GM21723 (cell line): ENCODE data around the gene COA3.
"Not testable (repeated sequence)": the region's sequence is repeated elsewhere in the genome, so short reads cannot be mapped to it uniquely, and the experiment has no call there.

Experiments used
- ATAC-seq: cut with Tn5 transposase; IDR thresholded peaks from one replicate; pipeline ENCODE4 v1.9.1; 2021; ENCODE audit warnings: mild to moderate bottlenecking, moderate library complexity; ENCODE audit not compliant: unreplicated experiment

COA3 gene

DNA sequence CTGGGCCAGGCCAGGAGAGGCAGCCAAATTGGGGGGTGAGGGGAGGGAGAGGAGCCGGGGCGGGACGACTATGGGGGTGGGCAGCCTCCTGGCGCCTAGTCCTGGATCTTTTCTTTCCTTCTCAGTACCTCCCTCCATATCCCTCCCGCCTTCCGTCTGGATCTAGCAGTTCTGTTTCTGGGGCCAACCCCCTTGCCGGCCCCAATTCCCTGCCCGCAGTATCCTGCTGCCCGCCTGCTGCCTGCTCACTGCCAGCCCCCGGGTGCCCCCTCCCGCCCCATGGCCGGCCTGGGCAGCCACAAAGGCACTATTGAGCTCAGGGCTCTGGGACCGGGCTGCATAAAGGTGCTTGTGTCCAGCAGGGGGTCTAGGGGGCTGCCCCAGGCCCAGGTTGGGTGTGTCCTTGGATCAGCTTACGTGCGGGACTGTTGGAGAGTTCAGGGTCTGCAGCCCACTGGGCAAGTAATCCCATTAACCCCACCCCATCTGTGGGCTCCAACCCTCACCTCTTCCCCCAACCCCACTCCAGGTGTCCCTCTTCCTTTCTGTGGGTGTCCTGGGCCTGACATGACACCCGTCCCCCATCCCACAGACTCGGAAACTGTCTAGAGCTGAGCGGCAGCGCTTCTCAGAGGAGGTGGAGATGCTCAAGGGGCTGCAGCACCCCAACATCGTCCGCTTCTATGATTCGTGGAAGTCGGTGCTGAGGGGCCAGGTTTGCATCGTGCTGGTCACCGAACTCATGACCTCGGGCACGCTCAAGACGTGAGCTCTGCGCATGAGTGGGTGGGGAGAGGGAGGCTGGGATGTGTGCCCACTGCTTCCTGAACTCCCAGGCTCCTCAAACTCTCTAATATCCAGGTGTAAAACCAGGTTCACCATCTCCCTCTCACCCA, 16.1 kb downstream of the COA3 start:
- no peak for ATAC-seq

DNA sequence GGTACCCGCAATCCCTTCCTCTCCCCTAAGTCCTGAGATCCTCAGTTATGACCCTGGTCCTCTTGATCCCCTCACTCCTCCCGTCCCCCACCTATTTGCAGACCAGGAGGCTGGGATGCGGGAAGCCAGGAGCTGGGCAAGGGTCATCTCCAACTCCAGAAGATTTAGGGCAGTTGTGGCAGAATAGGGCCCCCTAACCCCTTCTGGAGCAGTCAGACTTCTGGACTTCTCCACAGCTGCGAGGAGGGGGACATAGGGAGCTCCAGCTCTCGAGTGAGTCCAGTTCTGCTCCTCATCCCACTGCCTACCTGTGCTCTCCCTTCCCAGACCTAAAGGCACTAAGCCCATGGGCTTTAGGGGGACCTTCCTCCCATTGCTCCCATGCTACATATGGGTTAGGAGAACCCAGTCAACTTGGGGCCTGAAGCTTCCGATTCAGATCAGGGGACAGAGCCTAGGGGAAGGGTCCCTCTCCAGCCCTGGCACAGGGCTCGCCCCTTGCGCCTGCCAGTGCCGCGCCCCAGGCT, 16.8 kb downstream of the COA3 start:
- no peak for ATAC-seq

DNA sequence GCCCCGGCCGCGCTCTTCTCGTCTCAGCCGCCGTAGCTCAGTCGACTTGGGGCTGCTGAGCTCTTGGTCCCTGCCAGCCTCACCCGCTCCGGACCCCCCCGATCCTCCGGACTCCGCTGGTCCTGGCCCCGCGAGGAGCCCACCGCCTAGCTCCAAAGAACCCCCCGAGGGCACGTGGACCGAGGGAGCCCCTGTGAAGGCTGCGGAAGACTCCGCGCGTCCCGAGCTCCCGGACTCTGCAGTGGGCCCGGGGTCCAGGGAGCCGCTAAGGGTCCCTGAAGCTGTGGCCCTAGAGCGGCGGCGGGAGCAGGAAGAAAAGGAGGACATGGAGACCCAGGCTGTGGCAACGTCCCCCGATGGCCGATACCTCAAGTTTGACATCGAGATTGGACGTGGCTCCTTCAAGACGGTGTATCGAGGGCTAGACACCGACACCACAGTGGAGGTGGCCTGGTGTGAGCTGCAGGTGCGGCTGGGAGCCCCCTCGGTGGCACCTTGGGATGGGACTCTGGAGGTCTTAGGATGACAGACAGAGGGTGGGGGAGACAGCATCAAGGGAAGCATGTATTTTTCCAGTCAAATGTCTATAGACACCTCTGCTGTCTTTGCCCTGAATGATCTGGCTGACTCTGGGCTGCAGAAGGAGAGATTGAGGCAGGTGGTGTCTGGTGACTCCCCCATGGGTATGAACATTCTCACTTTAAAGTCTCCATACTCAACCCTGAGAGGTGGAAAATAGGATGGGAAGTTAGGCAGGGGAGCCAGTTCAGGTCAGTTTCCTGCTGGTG, 17.5 kb downstream of the COA3 start:
- no peak for ATAC-seq

DNA sequence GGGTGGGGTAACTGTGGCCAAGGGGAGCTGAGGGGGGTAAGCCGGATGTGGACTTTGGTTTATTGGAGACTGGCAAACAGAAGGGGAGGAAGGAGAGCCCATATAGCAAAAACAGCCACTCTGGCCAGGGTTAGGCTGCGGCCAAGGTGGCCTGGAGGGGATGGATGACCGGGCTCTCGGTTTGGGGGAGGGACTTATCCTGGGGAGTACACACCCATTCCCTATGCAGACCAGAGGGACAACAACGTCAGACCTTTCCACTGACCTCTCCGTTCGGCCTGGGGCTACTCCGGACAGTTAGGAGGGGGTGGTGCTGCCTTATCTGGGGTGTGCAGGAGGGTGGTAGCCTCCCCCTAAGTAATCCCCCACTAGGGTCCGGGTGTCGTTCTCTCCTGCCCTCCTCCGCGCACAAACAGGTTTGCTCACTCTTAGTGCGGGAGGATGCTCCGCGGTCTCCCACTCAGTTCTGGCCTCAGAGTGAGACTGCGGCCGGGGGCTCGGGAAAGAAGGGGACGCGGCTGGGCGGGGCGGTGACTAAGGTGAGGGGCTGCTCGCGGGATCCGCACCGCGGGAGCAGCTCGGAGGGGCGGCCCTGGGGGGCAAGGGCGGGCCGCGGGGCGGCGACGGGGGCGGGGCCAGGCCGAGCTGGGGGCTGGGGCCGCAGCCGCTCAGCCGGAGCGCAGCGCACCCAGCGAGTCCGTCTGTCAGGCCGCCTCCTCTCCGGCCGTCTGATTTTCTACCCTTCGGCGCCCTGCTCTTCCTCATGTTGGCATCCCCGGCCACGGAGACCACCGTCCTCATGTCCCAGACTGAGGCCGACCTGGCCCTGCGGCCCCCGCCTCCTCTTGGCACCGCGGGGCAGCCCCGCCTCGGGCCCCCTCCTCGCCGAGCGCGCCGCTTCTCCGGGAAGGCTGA, 18.3 kb downstream of the COA3 start, which contains the start of gene WNK4:
TSS of gene WNK4 (plus strand) at position 675 of the 915 bp plus-strand sequence. CDS start at position 764, 89 bp downstream.
- no peak for ATAC-seq

DNA sequence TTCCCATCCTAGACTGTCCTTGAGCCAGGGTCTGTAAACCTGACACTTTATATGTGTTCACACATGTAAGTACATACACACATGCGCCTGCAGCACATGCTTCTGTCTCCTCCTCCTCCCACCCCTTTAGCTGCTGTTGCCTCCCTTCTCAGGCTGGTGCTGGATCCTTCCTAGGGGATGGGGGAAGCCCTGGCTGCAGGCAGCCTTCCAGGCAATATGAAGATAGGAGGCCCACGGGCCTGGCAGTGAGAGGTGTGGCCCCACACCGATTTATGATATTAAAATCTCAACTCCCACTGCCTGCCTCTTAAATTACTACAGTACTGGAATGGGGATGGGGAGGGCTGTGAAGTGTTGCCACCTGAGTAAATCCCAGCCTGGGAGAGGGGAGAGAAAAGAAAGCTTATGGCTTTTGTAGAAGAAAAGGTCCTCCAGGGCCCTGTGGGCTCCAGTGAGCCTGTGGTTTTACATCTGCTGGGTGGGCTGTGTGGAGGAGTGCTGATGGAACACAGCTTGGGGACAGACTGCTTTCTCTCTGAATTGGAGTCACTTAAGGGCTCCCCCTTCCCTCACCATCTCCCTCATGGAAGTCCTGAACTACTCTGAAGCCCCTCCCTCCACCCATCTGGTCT, 19.1 kb downstream of the COA3 start:
- ATAC-seq, result no peak

DNA sequence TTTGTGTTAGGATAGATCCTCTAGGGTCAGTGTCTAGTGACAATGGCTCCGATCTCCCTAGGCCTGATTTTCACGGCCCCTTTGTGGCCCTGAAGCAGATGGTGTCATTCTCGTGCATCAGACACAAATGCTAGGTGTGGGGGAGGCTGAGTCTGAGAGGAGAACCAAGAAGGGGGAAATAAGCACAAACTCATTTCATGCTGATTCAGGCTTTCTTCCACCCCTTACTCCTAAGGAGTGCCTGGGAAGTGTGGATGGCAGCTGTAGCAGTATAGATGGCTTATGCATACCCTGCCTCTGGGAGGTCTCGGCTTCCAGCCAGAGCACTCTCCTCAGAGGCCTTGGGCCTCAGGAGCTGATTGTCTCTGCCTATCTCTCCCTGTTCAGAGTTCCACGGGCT, 19.9 kb downstream of the COA3 start:
- no peak for ATAC-seq

DNA sequence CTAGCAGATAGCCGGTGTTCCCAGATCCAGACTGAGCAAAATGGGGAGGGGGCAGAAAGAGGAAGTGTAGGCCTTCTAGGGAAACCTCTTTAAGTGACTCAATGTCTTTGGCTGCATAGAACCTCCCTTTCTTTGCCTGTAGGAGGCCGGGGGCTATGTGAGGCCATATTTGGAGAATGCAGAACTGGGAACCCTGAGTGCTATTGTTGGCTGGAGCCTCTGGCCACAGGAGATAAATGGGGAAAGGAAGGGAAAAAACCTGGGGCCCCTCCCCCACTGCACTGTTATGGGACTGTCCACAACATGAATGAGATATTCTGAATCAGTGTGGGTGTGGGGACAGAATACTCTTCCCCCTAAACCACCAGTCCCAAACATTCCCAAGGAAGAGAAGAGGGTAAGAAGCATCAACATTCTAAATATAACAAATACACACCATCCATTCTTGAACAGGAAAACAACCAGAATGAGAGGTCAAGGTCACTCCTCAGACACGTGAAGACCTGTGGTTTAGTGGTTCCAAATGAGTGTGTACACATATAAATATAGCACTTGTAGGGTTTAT, 22.9 kb downstream of the COA3 start:
- ATAC-seq, result no peak

DNA sequence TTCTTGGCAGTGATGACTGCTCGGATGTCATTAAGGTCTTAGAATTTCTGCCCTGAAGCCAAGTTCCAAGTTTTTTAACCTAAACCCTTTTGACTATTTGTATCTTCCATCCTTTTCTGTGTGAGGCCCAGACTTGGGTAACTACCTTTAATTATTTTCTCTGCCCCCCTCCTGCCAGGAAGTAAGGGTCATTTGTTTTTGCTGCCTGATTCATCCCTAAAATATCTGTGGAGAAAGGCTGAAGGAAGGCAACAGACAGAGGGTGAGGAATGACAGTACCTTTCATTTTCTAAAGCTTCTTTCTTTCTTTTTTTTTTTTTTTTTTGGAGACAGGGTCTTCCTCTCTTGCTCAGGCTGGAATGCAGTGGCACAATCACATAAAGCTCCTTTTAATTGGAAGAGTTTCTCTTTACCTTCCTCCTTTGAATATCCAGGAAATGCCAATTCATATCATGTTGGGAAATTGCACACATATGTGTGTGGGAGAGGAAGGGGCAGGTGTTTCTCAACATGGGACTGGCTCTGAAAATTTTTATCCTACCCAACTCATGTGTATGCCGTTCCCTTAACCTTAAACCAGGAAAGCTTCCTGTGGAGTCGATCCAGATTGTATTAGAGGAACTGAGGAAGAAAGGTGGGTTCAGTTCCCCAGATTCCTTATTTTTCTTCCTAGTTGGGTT, 24.3 kb downstream of the COA3 start:
- no peak for ATAC-seq

DNA sequence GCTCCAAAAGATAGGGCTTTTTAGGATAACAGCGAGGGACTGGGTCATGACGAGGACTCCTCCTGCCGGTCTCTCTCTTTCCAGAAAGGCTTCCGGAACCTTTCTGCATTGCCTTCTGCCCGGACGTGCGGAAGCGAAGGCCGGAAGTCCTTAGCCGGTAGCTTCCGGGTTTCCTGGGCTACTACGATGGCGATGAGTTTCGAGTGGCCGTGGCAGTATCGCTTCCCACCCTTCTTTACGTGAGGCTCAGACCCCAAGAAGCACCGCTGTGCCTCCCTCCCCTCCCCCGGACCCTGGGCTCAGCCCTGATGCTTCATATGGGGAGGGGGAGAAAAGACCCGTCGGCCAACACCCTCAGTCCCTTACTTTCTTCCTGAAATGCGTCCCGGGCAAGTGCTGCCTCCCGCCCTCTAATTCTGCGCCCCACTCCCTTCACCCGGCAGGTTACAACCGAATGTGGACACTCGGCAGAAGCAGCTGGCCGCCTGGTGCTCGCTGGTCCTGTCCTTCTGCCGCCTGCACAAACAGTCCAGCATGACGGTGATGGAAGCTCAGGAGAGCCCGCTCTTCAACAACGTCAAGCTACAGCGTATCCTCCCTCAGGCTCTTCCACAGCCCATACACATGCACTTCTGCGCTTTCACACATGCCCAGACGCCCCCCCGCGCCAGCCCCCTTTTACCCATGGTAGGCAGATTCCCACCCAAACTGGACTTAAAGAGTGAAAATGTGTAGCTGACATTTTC, 25.0 kb downstream of the COA3 start, which contains the start of gene VPS25:
TSS of gene VPS25 (plus strand) at position 160 of the 746 bp plus-strand sequence. CDS start at position 187, 27 bp downstream.
- no peak for ATAC-seq

DNA sequence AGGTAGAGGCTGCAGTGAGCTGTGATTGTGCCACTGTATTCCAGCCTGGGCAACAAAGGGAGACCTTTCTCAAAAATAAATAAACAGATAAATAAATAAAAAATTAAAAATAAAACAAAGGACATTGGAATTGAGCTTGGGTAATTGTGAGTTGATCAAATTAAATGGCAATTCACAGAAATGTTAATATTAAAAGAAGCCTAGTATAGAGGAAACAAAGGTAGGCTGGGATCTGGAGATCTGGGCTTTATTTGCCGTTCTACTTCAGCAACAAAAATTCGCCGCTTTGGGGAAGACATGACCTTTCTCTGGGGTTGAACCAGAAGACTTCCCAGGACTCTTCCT, 25.6 kb downstream of the COA3 start:
- ATAC-seq, result no peak

DNA sequence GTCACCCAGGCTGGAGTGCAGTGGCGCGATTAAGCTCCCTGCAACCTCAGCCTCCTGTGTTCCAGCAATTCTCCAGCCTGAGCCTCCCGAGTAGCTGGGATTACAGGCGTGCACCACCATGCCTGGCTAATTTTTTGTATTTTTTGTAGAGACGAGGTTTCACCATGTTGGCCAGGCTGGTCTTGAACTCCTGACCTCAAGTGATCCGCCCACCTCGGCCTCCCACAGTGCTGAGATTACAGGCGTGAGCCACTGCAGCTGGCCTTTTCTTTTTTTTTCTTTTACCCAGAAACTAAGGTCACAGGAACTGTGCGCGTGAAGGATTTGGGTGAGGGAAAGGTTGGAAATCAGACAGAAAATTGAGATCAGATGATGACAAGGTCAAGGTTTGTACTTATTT, 28.5 kb downstream of the COA3 start:
- ATAC-seq, result not testable (repeated sequence)

DNA sequence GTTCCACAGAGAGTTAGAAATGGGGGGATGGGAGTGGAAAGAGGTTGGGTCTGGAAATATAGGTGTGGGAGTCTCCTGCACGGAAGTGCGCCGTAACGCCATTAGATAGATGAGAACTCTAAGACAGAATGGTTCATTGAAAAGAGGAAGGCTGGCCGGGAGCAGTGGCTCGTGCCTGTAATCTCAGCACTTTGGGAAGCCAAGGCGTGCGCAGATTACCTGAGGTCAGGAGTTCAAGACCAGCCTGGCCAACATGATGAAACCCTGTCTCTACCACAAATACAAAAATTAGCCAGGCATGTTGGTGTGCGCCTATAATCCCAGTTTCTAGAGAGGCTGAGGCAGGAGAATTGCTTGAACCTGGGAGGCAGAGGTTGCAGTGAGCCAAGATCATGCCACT, 30.5 kb downstream of the COA3 start:
- not testable (repeated sequence) for ATAC-seq

DNA sequence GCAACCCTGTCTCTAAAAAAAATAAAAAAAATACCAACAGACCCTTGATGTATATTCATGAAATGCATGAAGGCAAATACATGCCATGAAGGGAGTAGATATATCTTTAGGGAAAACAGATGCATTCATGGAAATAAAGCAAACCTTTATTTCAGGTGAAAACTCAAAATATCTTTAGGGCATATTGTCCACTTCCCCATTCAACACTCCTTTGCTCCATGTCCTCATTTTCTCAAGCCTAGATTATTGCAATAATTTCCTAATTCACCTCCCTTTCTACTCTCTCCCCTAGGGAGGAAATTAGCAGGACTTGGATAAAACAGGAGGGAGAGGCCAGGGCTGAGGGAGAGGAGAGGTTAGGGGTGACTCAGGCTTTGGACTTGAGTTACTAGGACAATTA, 31.0 kb downstream of the COA3 start:
- ATAC-seq, result no peak

DNA sequence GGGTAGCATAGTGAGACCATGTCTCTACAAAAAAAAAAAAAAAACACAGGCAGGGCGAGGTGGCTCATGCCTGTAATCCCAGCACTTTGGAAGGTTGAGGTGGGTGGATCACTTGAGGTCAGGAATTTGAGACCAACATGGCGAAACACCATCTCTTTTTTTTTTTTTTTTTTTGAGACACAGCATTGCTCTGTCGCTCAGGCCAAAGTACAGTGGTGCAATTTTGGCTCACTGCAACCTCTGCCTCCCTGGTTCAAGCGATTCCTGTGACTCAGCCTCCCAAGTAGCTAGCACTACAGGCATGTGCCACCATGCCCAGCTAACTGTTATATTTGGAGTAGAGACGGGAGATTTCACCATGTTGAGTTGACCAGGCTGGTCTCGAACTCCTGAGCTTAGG, 32.4 kb downstream of the COA3 start:
- no peak for ATAC-seq

DNA sequence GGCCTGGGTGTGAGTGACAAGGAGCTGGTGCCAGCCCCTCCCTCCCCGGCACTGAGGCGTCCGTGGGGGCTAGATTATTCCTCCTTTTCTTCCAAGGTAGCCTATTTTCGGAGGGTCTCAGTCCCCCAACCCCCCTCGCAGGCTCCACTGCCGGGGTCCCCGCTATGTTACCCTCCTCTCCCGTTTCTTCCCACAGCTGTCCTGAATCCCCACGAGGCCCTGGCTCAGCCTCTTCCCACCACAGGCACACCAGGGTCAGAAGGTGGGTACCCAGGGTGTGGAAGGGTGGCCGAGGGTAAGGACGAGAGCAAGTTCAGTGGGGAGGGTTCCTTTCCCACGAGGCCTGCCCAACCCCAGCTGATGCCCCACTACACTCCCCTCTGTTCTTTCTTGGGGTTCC, 36.9 kb downstream of the COA3 start:
- ATAC-seq, result no peak

DNA sequence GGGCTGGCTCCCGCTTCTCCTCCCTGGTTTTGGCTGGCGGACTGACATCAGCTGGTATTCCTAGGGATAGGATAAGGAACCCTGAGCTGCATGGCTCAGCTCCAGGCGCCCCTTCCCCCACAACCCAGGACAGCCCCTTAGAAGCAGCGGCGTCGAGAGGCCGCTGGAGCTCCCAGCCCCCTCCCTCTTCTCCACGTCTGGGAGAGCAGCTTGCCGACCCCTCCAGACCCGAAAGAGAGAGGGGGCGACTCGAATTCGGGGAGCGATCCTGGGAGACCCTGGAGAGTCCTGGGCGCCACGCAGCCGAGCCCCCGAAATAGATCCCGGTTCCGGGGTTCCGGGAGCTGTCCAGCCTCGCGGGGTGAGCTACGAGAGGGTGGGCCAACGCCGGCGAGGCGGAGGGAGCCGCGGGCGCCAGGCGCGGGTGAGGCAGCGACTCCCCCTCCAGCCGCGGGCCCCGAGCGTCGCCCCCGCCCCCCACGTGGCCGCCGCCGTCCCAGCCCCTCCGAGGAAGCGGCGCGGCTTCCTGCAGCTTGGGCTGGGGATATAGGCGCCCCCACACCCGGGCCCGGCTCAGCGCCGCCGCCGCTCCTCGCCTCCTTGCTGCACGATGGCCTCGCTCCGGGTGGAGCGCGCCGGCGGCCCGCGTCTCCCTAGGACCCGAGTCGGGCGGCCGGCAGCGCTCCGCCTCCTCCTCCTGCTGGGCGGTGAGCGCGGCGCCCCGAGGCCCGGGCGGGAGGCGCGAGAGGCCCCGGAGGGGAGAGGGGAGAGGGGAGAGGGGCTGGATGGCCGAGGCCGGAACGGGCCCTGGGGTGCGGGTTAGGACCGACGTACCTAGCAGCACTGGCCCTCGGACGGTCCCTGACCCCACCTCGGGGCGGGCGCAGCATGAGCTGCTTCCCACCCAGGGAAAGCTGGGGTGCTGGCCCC, 37.6 kb downstream of the COA3 start, which contains the start of gene RAMP2:
TSS of gene RAMP2 (plus strand) at position 576 of the 930 bp plus-strand sequence. CDS start at position 611, 35 bp downstream.
- no peak for ATAC-seq

DNA sequence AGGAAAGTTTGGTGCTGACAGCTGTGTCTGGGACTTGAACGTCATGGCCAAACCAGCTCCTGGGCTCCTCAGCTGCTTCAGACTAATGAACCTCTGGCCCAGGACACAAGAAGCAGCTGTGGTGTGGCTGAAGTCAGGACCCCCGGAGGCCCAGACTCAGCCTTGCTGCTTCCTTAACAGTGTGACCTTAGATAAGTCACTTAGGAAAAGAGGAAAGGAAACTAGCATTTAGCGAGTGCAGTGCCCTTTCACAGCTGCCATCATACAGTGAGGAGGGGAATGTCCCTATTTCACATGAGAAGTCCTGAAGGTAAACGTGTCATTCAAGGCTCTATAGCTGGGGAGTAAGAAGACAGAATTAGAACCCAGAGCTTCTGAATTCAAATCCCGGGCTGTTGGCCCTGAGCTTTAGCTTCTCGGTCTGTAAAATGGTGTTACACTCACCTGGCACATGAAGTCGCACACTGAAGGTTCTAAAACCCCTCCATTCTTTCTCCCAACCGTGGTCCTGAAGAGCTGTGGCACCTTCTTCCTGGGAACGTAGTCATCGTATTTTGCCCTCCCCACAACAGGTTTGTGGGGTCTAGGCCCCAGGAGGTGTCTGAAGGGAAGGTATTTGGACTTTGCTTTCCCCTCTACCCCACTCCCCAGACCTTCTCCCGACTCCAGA, 38.4 kb downstream of the COA3 start:
- peak; percentile 47 for ATAC-seq
